Measurements from ENCODE around the gene CFAP54.
"Not testable (repeated sequence)": the region's sequence is repeated elsewhere in the genome, so short reads cannot be mapped to it uniquely, and the experiment has no call there.

The CFAP54 gene

DNA sequence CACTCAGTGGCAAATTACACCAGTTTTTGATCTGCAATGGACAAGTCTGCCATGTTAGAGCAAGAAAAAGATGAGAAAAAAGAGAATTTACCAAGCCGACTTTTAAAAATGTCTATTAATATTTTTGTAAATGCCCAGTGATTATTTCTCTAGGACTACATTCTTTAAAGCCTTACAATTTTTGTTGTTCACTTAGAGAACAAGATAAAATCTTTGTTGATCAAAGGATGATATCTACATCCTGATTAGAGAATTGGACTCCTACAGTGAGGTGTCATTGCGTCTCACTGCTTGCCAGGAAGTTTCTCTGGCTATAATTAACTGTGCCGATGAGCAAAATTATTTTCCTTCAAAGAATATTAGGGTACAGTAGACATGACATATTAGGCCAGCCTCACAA lies 1.7 kb upstream of the CFAP54 start:
- TF ChIP-seq ZC3H10 (CRISPR knock-in tag; IDR thresholded peaks at IDR 0.05) (no peak), RARB (CRISPR knock-in tag; IDR thresholded peaks at IDR 0.05) (no peak), PATZ1 (CRISPR knock-in tag; IDR thresholded peaks at IDR 0.05; ENCODE audit: borderline replicate concordance) (no peak), ZFP30 (CRISPR knock-in tag; IDR thresholded peaks at IDR 0.05) (no peak), OSR1 (CRISPR knock-in tag; IDR thresholded peaks at IDR 0.05) (no peak), ZNF70 (CRISPR knock-in tag; IDR thresholded peaks at IDR 0.05) (no peak), GLIS3 (CRISPR knock-in tag; IDR thresholded peaks at IDR 0.05) (no peak), ZNF8 (CRISPR knock-in tag; IDR thresholded peaks at IDR 0.05) (no peak), CSDC2 (CRISPR knock-in tag; IDR thresholded peaks at IDR 0.05) (no peak), TCF4 (CRISPR knock-in tag; IDR thresholded peaks at IDR 0.05; ENCODE audit: borderline replicate concordance) (no peak), ARNTL (CRISPR knock-in tag; IDR thresholded peaks at IDR 0.05; ENCODE audit: borderline replicate concordance, low read depth) (no peak)
- TF ChIP-seq, protein P1, sequence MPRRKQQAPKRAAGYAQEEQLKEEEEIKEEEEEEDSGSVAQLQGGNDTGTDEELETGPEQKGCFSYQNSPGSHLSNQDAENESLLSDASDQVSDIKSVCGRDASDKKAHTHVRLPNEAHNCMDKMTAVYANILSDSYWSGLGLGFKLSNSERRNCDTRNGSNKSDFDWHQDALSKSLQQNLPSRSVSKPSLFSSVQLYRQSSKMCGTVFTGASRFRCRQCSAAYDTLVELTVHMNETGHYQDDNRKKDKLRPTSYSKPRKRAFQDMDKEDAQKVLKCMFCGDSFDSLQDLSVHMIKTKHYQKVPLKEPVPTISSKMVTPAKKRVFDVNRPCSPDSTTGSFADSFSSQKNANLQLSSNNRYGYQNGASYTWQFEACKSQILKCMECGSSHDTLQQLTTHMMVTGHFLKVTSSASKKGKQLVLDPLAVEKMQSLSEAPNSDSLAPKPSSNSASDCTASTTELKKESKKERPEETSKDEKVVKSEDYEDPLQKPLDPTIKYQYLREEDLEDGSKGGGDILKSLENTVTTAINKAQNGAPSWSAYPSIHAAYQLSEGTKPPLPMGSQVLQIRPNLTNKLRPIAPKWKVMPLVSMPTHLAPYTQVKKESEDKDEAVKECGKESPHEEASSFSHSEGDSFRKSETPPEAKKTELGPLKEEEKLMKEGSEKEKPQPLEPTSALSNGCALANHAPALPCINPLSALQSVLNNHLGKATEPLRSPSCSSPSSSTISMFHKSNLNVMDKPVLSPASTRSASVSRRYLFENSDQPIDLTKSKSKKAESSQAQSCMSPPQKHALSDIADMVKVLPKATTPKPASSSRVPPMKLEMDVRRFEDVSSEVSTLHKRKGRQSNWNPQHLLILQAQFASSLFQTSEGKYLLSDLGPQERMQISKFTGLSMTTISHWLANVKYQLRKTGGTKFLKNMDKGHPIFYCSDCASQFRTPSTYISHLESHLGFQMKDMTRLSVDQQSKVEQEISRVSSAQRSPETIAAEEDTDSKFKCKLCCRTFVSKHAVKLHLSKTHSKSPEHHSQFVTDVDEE (CRISPR knock-in tag; IDR thresholded peaks at IDR 0.05): no peak
- no peak for ATAC-seq

GRCh38 chr12:96493106-96493505 lies 3.7 kb downstream of the CFAP54 start:
- no peak for ATAC-seq

DNA sequence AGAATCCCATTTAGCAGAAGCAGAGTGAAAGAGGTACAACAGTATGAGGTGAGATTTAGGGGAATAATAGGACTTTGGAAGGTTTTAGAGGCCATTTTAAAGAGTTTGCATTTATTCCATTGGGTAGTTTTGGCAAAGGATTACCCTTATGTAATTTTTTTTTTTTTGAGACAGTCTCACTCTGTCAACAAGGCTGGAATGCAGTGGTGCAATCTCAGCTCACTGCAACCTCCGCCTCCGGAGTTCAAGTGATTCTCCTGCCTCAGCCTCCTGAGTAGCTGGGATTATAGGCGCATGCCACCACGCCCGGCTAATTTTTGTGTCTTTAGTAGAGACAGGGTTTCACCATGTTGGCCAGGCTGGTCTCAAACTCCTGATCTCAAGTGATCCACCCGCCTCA lies 4.8 kb downstream of the CFAP54 start:
- not testable (repeated sequence) for ATAC-seq

More at GRCh38 chr12:96493106-96493505, 3.7 kb downstream of the CFAP54 start:
- TF ChIP-seq BACH2 (CRISPR knock-in tag; IDR thresholded peaks at IDR 0.05; ENCODE audit: borderline replicate concordance): no peak

DNA sequence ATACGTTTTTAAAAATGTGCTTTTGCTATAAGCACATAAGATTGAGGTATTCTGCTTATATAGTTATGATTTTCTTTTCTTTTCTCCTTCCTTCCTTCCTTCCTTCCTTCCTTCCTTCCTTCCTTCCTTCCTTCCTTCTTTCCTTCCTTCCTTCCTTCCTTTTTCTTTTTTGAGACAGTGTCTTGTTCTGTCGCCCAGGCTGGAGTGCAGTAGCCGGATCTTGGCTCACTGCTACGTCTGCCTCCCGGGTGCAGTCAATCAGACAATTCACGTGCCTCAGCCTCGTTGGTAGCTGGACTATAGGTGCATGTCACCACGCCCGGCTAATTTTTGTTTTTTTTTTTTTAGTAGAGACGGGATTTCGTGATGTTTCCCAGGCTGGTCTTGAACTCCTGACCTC lies 5.8 kb downstream of the CFAP54 start:
- TF ChIP-seq ZNF8 (CRISPR knock-in tag; IDR thresholded peaks at IDR 0.05): no peak
- TF ChIP-seq GLIS3 (CRISPR knock-in tag; IDR thresholded peaks at IDR 0.05): no peak
- TF ChIP-seq ZNF565 (CRISPR knock-in tag; conservative IDR thresholded peaks at IDR 0.05; ENCODE audit: low read depth): no peak
- TF ChIP-seq BACH2 (CRISPR knock-in tag; IDR thresholded peaks at IDR 0.05; ENCODE audit: borderline replicate concordance): no peak
- no peak for TF ChIP-seq PPARA (CRISPR knock-in tag; IDR thresholded peaks at IDR 0.05; ENCODE audit: borderline replicate concordance)
- TF ChIP-seq CSRNP3 (CRISPR knock-in tag; IDR thresholded peaks at IDR 0.05): no peak
- TF ChIP-seq SNAI2 (CRISPR knock-in tag; IDR thresholded peaks at IDR 0.05): no peak
- no peak for ATAC-seq

- no peak for ATAC-seq
- no peak for TF ChIP-seq BACH2 (CRISPR knock-in tag; IDR thresholded peaks at IDR 0.05; ENCODE audit: borderline replicate concordance)
- TF ChIP-seq TOX (CRISPR knock-in tag; IDR thresholded peaks at IDR 0.05; ENCODE audit: borderline replicate concordance): no peak
- no peak for TF ChIP-seq CSRNP3 (CRISPR knock-in tag; IDR thresholded peaks at IDR 0.05)
- TF ChIP-seq PPARA (CRISPR knock-in tag; IDR thresholded peaks at IDR 0.05; ENCODE audit: borderline replicate concordance): no peak
- no peak for TF ChIP-seq RARB (CRISPR knock-in tag; IDR thresholded peaks at IDR 0.05)
Observed at GRCh38 chr12:96495841-96496545, 6.6 kb downstream of the CFAP54 start.

Measured in SK-N-SH treated with all-trans-retinoic acid at 6 μM for 48 hours (cell line).